Subcutaneous abdominal adipose tissue (tissue), 5 donors: ENCODE data around the gene ORC6.
"Not testable (repeated sequence)": the region's sequence is repeated elsewhere in the genome, so short reads cannot be mapped to it uniquely, and the experiment has no call there.

Experiments used
- H3K27ac ChIP-seq: one replicate; pipeline ENCODE4 v1.7.0; 2013; ENCODE audit warnings: low read depth, mild to moderate bottlenecking, inconsistent platforms, low read length, moderate library complexity
- H3K27me3 ChIP-seq, 5 donors: one replicate each; pipeline ENCODE4 v1.7.0; 2013; ENCODE audit warnings: low read length in 5 of 5, inconsistent platforms in 1 of 5; ENCODE audit not compliant: control insufficient read depth in 5 of 5, insufficient read depth in 4 of 5
- H3K36me3 ChIP-seq, 5 donors: one replicate each; pipeline ENCODE4 v1.7.0; 2013; ENCODE audit warnings: low read length in 5 of 5; ENCODE audit not compliant: control insufficient read depth in 5 of 5, insufficient read depth in 5 of 5
- H3K4me1 ChIP-seq, 5 donors: one replicate each; pipeline ENCODE4 v1.7.0; 2013; ENCODE audit warnings: low read length in 5 of 5, mild to moderate bottlenecking in 3 of 5, moderate library complexity in 1 of 5; ENCODE audit not compliant: control insufficient read depth in 5 of 5, insufficient read depth in 5 of 5
- H3K4me3 ChIP-seq, 5 donors: one replicate each; pipeline ENCODE4 v1.7.0; 2013; ENCODE audit warnings: low read length in 5 of 5, low read depth in 1 of 5
- H3K9ac ChIP-seq, 5 donors: one replicate each; pipeline ENCODE4 v1.7.0; 2013; ENCODE audit warnings: low read length in 5 of 5, mild to moderate bottlenecking in 4 of 5, moderate library complexity in 3 of 5
- H3K9me3 ChIP-seq, 5 donors: one replicate each; pipeline ENCODE4 v1.7.0; 2013; ENCODE audit warnings: low read length in 5 of 5; ENCODE audit not compliant: control insufficient read depth in 5 of 5
- donor health status: healthy.
- donor health status: healthy.
- donor health status: healthy.
- donor health status: healthy.
- donor health status: healthy.

ORC6 gene, protein sequence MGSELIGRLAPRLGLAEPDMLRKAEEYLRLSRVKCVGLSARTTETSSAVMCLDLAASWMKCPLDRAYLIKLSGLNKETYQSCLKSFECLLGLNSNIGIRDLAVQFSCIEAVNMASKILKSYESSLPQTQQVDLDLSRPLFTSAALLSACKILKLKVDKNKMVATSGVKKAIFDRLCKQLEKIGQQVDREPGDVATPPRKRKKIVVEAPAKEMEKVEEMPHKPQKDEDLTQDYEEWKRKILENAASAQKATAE

GRCh38 chr16:46689365-46690280, at the start of gene ORC6:
Gene ORC6, plus strand, starts transcription at chr16:46689659. Its CDS starts 47 bp downstream, at chr16:46689706.
- H3K27ac ChIP-seq = peak within 1 kb of the TSS; percentile 91
- H3K9me3 ChIP-seq = no peaks in the 10 kb centered on the region
- peak within 1 kb of the TSS; percentile 51 to 94 (median 91) for H3K9ac ChIP-seq
- no peaks in the 10 kb centered on the region for H3K36me3 ChIP-seq
- peaks cover 0 to 35% (median 28%) of the 10 kb centered on the region in 5 donors for H3K4me1 ChIP-seq
- peak within 1 kb of the TSS; percentile 88 to 99 (median 95) for H3K4me3 ChIP-seq
- no peaks in the 10 kb centered on the region for H3K27me3 ChIP-seq

DNA sequence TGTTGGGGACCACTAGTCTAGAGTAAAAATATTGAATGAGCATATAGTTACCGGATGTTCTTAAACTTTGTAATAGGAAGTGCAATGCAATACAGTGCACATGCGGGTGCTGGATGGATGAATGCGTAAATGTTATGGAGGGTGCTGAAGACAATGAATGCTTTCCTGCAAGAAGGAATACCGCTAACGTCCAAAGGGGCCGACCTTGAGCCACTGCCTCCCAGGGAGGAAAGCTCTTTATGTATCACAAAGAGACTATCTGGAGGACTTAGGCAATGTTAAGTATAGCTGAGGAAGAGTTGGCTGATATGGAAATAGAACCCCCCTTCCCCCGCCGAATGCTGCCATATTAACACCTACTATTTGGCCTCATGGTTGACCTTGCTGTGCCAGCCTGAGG, 40.8 kb upstream of the ORC6 start:
- H3K4me1 ChIP-seq = peaks cover 0 to 8% (median 0%) of the 10 kb centered on the region in 5 donors
- no peak overlapping the region for H3K9ac ChIP-seq
- no peaks in the 10 kb centered on the region for H3K27me3 ChIP-seq
- peaks cover 0 to 4% (median 0%) of the 10 kb centered on the region in 5 donors for H3K9me3 ChIP-seq
- no peak overlapping the region for H3K4me3 ChIP-seq
- H3K27ac ChIP-seq = no peak overlapping the region
- peaks cover 0 to 9% (median 0%) of the 10 kb centered on the region in 5 donors for H3K36me3 ChIP-seq

GRCh38 chr16:46649588-46650253, 39.7 kb upstream of the ORC6 start:
- Histone ChIP-seq H3K27ac (no peak overlapping the region), H3K4me3 (peak overlapping the region; percentile 20 to 56 (median 43)), H3K9ac (peak overlapping the region in 1 of 5 donors; percentile 17)

DNA sequence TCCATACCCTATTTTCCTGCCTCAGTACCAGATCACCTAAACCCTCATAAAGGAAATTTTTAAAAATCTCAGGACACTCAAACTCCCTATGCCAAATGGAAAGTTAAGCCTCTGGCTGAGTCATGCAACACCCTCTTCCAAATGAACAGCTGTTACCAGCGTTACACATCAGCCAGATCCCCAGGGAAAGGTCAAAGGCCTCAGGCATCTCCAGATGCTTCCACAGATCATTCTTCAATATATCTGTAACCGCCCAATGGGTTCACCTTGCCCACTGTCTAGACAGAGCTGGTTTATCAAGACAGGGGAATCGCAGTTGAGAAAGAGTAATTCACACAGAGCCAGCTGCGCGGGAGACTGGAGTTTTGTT, 39.2 kb upstream of the ORC6 start:
- Histone ChIP-seq H3K4me1 (peaks cover 0 to 8% (median 0%) of the 10 kb centered on the region in 5 donors), H3K9me3 (no peaks in the 10 kb centered on the region), H3K9ac (no peak overlapping the region), H3K36me3 (peaks cover 0 to 9% (median 0%) of the 10 kb centered on the region in 5 donors), H3K4me3 (peak overlapping the region in 2 of 5 donors; percentile 40 to 56), H3K27me3 (no peaks in the 10 kb centered on the region), H3K27ac (no peak overlapping the region)

More at GRCh38 chr16:46649588-46650253, 39.7 kb upstream of the ORC6 start:
- Histone ChIP-seq H3K36me3 (peaks cover 0 to 9% (median 0%) of the 10 kb centered on the region in 5 donors), H3K9me3 (peaks cover 0 to under 1% (median 0%) of the 10 kb centered on the region in 5 donors), H3K4me1 (peaks cover 0 to 8% (median 0%) of the 10 kb centered on the region in 5 donors), H3K27me3 (no peaks in the 10 kb centered on the region)

GRCh38 chr16:46651305-46651704, 38.2 kb upstream of the ORC6 start:
- H3K4me3 ChIP-seq = no peak overlapping the region
- H3K36me3 ChIP-seq = peaks cover 0 to 9% (median 0%) of the 10 kb centered on the region in 5 donors
- H3K4me1 ChIP-seq = peaks cover 0 to 8% (median 0%) of the 10 kb centered on the region in 5 donors
- no peaks in the 10 kb centered on the region for H3K27me3 ChIP-seq
- H3K9ac ChIP-seq = no peak overlapping the region
- H3K27ac ChIP-seq = no peak overlapping the region
- H3K9me3 ChIP-seq = no peaks in the 10 kb centered on the region

GRCh38 chr16:46658925-46659324, 30.5 kb upstream of the ORC6 start:
- Histone ChIP-seq H3K36me3 (peaks cover 34 to 61% (median 47%) of the 10 kb centered on the region in 5 donors), H3K4me3 (no peak overlapping the region), H3K27ac (no peak overlapping the region), H3K9ac (no peak overlapping the region), H3K9me3 (no peaks in the 10 kb centered on the region), H3K27me3 (no peaks in the 10 kb centered on the region), H3K4me1 (no peaks in the 10 kb centered on the region)

DNA sequence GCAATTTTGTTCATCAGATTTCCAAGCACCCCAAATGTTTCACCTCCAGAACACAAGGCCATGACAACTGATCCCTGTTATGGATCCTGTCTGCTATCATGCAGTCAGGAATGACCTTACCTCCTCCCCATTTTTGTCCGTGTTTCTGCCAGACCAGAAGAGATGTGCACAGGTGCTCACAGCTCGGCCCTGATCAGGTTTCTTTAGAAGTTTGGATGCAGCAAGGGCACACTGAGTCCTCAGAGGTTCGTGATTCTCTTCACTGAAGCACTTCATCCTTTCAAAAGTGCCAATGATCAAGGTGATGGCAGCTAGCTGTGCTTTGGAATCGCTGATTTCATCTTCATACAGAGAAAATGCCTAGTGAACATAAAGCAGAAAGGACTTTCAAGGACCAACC, 27.3 kb upstream of the ORC6 start:
- H3K36me3 ChIP-seq = peaks cover 38 to 85% (median 61%) of the 10 kb centered on the region in 5 donors
- no peaks in the 10 kb centered on the region for H3K9me3 ChIP-seq
- H3K4me3 ChIP-seq = no peak overlapping the region
- H3K27me3 ChIP-seq = no peaks in the 10 kb centered on the region
- H3K9ac ChIP-seq = no peak overlapping the region
- no peaks in the 10 kb centered on the region for H3K4me1 ChIP-seq
- H3K27ac ChIP-seq = no peak overlapping the region

DNA sequence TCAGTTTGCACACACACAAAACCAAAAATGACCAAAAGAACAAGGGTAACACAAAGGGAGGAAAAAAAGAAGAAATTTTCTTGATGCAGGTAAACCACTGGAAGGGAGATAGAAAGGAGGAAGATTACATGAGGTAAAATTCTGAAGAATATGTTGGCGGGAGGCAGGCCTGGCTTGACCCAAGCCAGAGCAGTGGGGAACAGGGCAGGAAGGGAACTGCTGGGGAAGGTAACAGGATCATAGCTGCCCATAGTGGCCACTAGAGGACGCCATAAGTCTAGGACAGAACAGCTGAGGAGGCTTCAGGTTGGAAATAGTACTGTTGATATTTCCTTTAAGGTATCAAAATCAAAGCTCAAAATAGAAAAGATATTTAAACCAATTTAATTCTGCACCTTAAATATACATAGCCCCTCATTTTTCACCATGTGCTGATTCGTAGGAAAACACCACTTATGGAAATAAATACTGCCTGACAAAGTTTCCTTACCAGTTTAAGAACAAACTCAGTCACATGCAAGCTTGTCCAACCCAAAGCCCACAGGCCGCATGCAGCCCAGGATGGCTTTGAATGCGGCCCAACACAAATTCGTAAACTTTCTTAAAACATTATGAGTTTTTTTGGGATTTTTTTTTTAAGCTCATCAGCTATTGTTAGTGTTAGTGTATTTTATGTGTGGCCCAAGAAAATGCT, 16.0 kb upstream of the ORC6 start:
- peaks cover 42 to 70% (median 54%) of the 10 kb centered on the region in 5 donors for H3K36me3 ChIP-seq
- no peaks in the 10 kb centered on the region for H3K27me3 ChIP-seq
- H3K9me3 ChIP-seq = no peaks in the 10 kb centered on the region
- no peak overlapping the region for H3K27ac ChIP-seq
- H3K4me1 ChIP-seq = no peaks in the 10 kb centered on the region
- no peak overlapping the region for H3K4me3 ChIP-seq
- H3K9ac ChIP-seq = no peak overlapping the region

DNA sequence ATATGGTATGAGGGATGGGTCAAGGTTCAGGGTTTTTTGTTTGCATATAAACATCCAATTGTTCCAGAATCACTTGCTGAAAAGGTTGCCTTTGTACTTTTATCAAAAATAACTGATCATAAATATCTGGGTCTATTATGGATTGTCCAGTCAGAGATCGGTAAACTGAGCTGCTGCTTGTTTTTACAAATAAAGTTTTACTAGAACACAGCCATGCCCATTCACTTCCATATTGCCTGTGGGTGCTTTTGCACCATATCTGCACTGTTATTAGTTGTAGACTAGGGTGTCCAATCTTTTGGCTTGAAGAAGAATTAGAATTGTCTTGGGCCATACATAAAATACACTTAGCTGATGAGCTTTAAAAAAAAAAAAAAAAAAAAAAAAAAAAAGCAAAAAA, 11.5 kb upstream of the ORC6 start:
- H3K9ac ChIP-seq, H3K4me1 ChIP-seq, H3K27ac ChIP-seq, H3K4me3 ChIP-seq, H3K9me3 ChIP-seq, H3K27me3 ChIP-seq: not testable (repeated sequence)
- peaks cover 24 to 58% (median 49%) of the 10 kb centered on the region in 5 donors for H3K36me3 ChIP-seq
